GM19238 (cell line): ENCODE measurements around the gene RPL7L1.
"Not testable (repeated sequence)": the region's sequence is repeated elsewhere in the genome, so short reads cannot be mapped to it uniquely, and the experiment has no call there.

Experiments used
- DNase-seq: peaks from one replicate; pipeline ENCODE4 v3.0.0; 2011; ENCODE audit warnings: low spot score; ENCODE audit not compliant: insufficient read length

The RPL7L1 gene

DNA sequence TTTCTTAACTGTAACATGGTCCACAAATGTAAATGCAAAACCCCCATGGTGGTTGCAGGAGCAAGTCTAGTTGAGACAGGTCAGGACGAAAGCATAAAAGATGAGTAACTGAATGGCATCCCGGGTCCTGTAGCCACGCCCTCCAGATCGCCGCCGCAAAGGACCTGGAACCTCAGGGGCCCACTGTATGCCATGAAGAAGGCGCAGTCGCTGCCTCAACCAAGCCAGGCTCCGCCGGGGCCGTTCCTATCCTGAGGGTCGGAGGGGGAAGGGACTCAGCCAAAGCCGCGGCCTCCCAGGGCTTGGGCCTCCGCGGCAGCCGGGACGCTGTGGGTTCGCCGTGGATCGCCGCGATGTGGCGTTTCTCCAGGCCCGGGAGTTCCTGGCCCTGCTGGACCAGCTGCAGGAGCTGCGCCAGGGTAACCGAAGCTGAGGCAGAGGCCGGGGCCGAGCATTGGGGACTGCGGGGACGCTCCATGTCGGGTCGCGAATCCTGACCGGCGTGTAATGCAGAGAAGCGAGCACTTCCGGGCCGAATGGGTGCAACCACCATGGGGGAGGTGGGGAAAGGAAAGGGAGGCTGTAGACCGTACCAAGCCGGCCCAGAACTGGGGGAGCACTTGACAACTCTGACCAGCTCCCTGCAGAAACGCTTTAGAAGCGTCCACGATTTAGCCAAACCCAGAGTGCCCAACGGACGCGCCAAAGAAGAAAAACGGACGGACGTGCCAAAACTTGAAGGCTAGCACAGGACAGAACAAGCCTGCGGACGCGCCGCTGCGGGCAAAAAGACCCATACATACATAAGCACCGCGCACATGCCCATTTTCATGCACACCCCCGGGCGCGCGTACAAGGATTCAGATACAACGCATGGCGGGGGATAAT is 11.1 kb downstream of the RPL7L1 start:
- peak; percentile 84 for DNase-seq

DNA sequence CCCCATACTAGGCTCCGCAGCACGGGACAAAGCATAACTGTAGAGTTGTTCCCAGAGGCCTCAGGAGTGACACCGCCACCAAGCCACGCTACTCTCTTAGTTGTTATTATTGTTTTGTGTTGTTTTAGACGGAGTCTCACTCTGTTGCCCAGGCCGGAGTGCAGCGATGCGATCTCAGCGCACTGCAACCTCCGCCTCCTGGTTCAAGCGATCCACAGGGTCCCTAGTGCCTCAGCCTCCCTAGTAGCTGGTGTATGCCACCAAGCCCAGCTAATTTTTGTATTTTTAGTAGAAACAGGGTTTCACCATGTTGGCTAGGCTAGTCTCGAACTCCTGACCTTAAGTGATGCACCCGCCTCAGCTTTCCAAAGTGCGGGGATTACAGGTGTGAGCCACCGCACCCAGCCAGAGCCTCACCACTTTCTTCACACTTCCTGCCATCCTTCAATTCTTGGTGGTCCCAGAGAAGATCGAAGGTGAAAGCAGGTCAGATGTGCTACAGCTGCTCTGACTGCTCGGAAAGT is 11.8 kb downstream of the RPL7L1 start:
- DNase-seq, result no peak

DNA sequence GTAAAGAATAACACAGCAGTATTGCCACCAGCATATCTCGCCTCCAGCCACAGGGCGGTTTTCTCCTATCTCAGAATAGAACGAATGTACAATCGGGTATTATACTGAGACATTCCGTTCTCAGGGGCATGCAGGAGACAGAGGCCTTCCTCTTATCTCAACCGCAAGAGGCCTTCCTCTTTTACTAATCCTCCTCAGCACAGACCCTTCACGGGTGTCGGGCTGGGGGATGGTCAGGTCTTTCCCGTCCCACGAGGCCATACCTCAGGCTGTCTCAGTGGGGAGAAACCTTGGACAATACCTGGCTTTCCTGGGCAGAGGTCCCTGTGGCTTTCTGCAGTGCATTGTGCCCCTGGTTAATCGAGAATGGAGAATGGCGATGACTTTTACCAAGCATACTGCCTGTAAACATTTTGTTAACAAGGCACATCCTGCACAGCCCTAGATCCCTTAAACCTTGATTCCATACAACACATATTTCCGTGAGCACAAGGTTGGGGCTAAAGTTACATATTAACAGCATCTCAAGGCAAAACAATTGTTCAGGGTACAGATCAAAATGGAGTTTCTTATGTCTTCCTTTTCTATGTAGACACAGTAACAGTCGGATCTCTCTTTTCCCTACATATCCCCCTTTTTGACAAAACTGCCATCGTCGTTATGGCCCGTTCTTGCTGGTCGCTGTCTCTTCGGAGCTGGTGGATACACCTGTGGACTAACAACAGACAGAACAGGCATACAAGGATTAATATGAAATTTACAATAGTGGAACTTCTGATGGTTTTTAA is 14.8 kb downstream of the RPL7L1 start:
- not testable (repeated sequence) for DNase-seq

DNA sequence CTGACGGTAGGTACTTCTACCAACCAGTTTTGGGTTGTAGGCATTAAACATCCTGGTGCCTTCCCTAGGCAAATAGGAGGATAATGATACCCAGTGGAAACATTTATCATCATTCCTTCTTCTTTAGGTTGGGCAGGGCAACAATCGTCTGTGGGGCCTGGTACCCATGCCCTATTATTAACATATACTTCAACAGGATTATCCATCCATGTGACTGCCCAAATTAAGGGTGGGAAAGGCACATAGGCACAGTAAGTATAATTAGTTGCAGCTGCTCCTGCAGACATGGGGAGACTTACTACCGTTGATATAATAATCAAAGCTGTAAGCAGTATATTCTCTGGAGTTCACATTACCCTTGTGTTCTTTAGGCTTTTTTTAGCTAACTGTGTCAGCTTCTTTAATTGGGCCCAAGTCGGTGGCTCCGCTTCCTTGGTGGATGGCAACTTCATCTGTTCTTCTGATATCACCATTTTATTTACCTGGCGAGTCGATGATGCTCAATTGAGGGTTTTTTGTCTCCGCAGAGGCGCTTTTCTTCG is 16.8 kb downstream of the RPL7L1 start:
- no peak for DNase-seq

DNA sequence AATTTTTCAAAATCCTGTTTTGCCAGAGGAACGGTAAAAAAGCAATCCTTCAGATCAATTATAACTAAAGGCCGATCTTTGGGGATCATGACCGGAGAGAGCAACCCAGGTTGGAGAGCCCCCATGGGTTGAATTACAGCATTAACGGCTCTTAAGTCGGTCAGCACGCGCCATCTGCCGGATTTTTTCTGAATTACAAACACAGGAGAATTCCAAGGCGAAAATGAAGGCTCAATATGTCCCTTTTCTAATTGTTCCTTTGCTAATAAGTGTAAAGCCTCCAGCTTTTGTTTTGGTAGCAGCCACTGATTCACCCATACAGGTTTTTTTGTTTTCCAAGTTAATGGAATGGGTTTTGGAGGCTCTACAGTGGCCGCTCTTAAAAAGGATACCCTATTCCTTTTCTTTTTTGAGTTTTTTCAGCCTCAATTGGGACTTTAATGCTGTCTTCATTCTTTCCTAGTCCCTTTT is 19.5 kb downstream of the RPL7L1 start:
- DNase-seq, result no peak

DNA sequence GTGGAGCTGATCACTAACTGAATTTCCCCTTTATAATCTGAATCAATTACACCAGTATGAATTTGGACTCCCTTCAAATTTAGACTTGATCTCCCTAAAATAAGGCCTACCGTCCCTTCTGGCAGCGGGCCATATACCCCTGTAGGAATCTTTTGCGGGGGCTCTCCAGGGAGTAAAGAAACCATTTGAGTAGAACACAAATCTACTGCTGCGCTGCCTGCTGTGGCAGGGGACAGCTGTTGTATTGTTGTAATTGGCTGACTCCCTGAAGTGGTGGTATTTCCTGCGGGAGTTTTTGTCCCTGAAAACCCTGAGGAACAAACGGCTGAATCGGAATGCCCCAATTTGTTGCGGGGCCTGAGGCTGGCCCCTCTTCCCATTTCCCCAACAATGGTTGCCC is 20.5 kb downstream of the RPL7L1 start:
- no peak for DNase-seq

DNA sequence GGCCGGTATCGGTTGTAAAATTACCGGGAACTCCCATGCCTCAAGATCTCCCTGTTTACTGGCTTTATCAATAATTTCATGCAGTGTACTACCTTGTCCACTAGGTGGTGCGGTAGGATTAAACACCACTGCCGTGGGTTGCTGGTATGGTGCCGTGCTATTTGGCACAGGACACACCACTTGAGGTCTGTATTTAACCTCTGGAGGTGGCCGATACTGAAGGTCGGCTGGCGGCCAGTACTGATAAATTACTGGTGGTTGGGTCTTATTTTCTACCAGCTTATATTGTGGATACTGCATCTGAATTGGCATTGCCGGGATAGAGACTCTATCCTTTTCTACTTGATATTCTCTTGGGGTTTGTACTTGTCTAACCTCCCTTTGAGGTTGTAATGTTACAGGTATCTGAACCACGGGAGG is 22.1 kb downstream of the RPL7L1 start:
- DNase-seq, result peak; percentile 51

DNA sequence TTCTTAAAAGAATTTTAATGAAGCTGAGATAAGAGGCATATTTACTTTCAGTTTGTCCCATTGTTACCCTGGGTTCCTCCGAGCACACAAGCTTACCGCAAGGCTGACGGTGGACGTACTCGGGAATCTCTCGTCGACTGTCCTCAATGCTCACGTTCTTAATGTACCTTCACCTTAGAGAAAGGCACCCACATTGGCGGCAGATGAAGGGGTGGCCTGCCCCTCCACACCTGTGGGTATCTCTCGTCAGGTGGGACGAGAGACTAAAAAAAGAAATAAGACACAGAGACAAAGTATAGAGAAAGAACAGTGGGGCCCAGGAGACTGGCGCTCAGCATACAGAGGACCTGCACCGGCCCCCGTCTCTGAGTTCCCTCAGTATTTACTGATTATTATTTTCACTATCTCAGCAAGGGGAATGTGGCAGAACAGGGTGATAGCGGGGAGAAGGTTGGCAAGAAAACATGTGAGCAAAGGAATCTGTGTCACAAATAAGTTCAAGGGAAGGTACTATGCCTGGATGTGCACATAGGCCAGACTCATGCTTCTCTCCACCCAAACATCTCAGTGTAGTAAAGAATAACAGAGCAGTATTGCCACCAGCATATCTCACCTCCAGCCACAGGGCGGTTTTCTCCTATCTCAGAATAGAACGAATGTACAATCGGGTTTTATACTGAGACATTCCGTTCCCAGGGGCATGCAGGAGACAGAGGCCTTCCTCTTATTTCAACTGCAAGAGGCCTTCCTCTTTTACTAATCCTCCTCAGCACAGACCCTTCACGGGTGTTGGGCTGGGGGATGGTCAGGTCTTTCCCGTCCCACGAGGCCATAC is 23.2 kb downstream of the RPL7L1 start:
- not testable (repeated sequence) for DNase-seq

DNA sequence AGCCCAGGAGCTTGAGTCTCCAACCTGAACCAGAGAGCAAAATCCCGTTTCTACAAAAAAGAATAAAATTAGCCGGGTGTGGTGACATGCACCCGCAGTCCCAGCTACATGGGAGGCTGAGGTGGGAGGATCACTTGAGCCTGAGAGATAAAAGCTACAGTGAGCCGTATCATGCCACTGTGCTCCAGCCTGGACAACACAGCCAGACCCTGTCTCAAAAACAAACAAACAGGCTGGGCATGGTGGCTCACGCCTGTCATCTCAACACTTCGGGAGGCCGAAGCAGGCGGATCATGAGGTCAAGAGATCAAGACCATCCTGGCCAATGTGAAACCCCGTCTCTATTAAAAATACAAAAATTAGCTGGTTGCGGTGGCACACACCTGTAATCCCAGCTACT is 25.1 kb downstream of the RPL7L1 start:
- DNase-seq, result no peak

DNA sequence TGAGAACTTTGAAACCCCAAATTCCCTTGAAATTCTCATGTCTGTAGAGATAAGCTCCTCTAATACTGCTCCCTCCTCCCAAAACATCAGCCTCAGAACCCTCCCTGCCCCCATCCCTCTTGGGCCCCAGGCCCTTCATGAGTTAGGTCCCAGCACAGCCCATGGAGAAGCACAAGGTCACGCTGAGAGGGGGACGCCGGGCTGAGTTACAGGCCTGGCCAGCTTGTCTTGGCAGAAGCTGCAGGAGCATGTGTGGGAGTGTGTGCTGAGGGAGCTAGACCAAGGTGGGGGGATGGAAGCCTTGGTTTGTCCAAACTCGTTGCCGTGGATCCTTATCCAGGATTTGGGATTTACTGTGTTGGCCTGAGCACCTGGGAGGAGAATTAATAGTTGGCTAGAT is 27.9 kb downstream of the RPL7L1 start:
- no peak for DNase-seq

DNA sequence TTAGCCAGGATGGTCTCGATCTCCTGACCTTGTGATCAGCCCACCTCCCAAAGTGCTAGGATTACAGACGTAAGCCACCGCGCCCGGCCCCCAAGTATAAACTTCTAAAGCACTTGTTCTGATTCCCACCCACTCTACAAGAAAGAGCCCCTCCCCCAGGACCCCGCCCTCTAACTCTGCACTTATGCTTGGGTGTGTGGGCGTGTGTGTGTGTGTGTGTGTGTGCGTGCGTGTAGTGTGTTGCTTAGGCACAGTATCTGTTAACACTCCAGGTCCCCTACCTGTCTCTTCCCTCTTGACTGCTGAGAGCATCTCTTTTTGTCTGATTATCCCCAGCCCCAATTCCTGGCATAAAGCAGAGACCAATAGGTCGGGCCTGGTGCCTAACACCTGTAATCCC is 30.4 kb downstream of the RPL7L1 start:
- DNase-seq, result no peak

DNA sequence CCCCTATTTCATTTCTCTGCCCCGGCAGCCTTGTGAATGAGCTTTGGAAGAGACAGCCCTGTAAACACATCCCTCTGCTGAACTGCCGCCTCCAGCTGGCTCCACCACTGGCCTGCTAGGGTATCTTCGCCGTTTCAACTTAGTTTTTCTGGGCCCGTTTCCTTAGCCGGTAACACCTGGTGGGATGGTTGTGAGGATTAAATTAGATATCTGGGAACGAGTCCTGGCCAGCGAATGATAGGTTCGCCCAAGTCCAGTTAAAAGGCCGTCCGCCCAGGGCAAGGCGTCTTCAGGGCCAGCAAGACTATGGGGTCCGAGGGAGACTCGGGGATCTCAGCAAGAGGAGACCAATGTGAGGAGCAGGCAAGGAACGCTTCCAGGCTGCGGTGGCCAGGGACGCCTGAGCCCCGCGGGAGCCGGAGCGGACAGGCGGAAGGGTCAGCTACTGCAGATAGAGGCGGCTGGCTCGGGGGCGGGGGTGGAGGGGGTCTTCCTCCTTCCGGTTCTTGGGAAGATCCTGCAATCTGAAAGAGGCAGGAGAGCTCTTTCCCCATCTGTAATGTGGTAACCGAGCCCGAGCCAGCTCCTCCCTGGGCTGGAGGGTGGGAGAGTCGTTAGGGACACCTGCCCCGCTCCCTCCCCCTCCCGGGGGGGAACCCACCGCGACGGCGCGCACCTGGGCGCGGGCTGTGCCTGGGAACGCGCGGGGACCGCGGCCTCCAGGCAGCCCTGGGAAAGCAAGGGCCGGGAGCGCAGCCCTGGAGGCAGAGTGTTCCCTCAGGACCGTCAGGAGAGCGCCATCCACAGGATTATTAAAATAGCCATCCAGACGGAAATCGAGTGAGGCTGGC is 32.0 kb downstream of the RPL7L1 start:
- DNase-seq, result no peak

DNA sequence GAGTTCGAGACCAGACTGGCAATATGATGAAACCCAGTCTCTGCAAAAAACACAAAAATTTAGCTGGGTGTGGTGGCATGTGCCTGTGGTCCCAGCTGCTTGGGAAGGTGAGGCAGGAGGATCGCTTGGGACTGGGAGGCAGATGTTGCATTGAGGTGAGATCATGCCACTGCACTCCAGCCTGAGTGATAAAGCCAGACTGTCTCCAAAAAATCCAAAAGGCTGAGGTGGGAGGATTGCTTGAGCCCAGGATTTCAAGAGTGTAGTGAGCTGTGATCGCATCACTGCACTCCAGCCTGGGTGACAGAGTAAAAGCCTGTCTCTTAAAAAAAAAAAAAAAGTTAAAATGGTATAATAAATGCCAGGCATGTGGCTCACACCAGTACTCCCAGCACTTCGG is 35.1 kb downstream of the RPL7L1 start:
- DNase-seq, result no peak

DNA sequence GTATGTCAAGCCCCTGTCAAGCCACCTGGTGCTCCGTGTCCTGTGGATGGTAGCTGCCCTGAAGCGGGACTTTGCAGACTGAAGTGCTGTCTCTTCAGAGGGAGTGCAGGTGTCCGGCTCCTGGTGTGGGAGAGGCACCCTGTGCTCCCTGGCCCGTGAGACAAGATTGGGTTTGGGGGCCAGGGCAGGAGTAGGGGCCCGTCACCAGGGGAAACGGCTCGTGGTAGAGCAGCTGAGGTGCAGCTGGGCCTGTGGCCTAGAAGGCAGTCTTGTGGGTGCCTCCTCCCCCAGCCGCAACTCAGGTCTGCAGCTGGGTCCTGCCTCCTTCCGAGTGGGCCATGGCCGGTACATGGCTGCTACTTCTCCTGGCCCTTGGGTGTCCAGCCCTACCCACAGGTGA is 36.3 kb downstream of the RPL7L1 start, which contains the start of gene PTCRA:
TSS of gene PTCRA (plus strand) at position 322 of the 400 bp plus-strand sequence. CDS start at position 339, 17 bp downstream.
- no peak for DNase-seq

DNA sequence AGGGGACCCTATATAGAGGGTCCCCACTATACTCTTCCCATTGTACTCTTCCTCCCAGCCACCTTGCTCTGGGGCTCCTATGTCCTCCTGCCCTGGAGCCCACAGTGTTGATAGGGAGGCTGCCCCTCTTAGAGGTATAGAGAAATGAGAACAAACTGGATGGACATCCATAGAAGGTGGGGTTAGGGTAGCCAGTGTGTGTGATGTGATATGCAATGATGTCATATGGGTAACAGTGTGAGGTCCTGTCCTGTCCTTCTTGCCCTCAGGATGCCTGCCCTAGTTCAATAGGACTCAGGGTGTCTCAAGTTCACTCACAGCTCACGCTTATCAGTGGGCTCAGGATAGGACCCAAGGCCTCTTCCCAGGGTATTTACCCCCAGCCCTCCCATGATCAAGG is 36.9 kb downstream of the RPL7L1 start:
- DNase-seq, result no peak

DNA sequence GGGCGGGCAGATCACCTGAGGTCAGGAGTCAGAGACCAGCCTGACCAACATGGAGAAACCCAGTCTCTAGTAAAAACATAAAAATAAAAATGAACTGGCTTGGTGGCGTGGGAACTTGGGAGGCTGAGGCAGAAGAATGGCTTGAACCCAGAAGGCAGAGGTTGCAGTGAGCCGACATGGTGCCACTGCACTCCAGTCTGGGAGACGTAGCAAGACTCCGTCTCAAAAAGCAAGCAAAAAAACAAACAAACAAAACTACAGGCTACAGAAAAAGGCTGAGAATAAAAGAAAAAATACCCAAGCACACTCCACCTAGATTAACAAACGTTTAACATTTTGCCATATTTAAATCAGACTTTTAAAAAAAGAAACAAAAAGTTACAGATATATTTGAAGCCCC is 42.4 kb downstream of the RPL7L1 start:
- no peak for DNase-seq

DNA sequence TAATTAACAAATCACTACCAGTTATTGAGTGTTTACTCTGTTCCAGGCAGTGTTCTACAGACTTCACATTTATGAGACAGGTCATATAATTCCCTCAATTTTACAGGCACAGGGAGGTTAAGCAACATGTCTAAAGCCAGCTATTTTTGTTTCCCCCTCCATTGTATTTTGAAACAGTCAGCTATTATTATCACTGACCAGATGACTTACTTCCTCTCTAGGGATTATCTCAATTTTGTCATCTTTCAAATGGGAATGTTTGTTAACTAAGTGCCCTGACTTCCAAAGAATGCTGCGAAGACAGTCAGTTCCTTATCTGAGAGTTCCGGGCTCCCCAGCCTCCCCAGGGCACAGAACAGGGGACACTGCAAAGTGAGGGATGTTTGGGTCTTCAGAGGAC is 44.2 kb downstream of the RPL7L1 start:
- no peak for DNase-seq

DNA sequence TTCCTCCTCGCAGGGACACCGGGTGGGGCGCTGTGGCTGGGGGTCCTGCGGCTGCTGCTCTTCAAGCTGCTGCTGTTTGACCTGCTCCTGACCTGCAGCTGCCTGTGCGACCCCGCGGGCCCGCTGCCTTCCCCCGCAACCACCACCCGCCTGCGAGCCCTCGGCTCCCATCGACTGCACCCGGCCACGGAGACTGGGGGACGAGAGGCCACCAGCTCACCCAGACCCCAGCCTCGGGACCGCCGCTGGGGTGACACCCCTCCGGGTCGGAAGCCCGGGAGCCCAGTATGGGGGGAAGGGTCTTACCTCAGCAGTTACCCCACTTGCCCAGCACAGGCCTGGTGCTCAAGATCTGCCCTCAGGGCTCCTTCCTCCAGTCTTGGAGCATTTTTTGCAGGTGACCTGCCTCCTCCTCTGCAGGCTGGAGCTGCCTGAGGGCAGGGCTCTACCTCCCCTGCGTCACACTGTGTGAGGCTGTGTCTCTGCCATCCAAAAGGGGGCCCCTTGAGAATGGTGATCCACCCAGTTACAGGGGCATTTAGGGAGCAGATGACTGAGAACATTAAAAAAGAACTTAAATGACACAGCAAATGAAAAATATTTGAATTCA is 45.9 kb downstream of the RPL7L1 start:
- DNase-seq, result no peak

DNA sequence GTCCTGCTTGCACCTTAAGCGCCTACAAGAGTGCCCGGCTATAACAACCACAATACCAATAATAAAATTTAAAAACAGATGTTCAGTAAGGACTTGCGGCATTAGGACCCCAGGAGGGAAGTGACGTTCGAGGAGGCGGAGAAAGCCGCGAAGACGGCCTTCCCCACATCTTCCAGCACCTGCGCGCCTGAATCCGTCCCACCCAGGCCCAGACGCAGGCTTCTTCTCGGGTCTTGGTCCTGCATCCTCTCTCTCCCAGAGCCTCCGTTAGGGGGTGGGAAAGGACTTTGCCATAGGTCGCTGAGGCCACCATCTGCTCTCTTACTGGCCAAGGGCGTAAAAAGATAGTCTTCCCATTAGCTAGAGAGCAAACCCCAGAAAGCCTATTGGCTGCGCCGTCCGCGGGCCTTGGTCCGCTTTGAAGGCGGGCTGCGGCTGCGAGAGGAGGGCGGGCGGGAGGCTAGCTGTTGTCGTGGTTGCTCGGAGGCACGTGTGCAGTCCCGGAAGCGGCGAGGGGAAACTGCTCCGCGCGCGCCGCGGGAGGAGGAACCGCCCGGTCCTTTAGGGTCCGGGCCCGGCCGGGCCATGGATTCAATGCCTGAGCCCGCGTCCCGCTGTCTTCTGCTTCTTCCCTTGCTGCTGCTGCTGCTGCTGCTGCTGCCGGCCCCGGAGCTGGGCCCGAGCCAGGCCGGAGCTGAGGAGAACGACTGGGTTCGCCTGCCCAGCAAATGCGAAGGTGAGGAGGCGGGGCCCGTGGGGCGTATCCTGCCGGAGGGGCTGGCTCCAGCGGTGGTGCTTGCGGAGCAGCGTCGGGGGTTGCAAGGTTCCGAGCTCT is 49.8 kb downstream of the RPL7L1 start, which contains the start of gene CNPY3:
TSS of gene CNPY3 (plus strand) at position 495 of the 835 bp plus-strand sequence. CDS start at position 586, 91 bp downstream.
- peak; percentile 88 for DNase-seq
